K562 (cell line): ENCODE results near the gene PLXND1. TPM values are rescaled to one million over a fixed set of nuclear protein-coding genes. Genes with fewer than 3 reads are reported as not detected.
A peak's percentile ranks its signal among the peaks of the same experiment; 100 is the strongest.

ENCODE experiments used
- ATAC-seq: fragments of 200-7000 bp; cut with Tn5 transposase; 3 replicates; pipeline ENCODE4 v1.9.1; 2020; ENCODE audit warnings: moderate library complexity
- BruUV-seq: library from RNA; stranded (reverse); fragments of 400-500 nt; replicated peaks from 2 replicates; lab custom pipeline; 2021; lab: Mats Ljungman, UMichigan
- CTCF ChIA-PET: fragments of 300-600 bp; formaldehyde crosslinking; extraction: SDS; loops from one replicate; lab custom pipeline; 2021; ENCODE audit warnings: low intra/inter-chr PET ratio; lab: Yijun Ruan, JAX
- POLR2A ChIA-PET: fragments of 300-600, 350-650 bp; sonication (Branson Sonifier 250); formaldehyde crosslinking; extraction: SDS; loops from one replicate; lab custom pipeline; 2021; ENCODE audit warnings: antibody characterized with exemption, inconsistent platforms; lab: Yijun Ruan, JAX
- DNase-seq, 4 experiments: peaks; one replicate each; pipeline versions ENCODE4 v3.0.0 to v3.0.0-alpha.2; 2011 to 2018; ENCODE audit warnings: low spot score in 3 of 4, mixed read lengths in 3 of 4; ENCODE audit errors: extremely low read depth in 1 of 4
- FAIRE-seq: peaks from 2 replicates; lab custom pipeline; 2011; peaks lifted over from hg19 to GRCh38; lab: Jason Lieb, UNC
- H2AFZ ChIP-seq: 2 replicates; pipeline ENCODE4 v1.6.0; 2011; ENCODE audit warnings: low read depth, low read length, control low read depth, inconsistent platforms
- H3K27ac ChIP-seq: fragments of 200-600 bp; 3 replicates; pipeline ENCODE4 v1.8.0; 2011; ENCODE audit warnings: low read depth, mild to moderate bottlenecking, control low read depth, inconsistent platforms, low read length, moderate library complexity, mixed read lengths; ENCODE audit errors: extremely low read depth
- H3K27me3 ChIP-seq, 2 experiments: fragments of 300-600 bp in 1 of 2; 2 replicates in 1 of 2; 3 replicates in 1 of 2; pipeline versions ENCODE4 v1.6.0 to v1.8.0; 2011; ENCODE audit warnings: inconsistent platforms in 2 of 2, low read length in 2 of 2, mild to moderate bottlenecking in 1 of 2, mixed read lengths in 1 of 2, moderate library complexity in 1 of 2; ENCODE audit not compliant: control insufficient read depth in 2 of 2, insufficient read depth in 2 of 2
- H3K36me3 ChIP-seq: fragments of 300-600 bp; 3 replicates; pipeline ENCODE4 v1.8.0; 2011; ENCODE audit warnings: mild to moderate bottlenecking, low read length, inconsistent platforms; ENCODE audit not compliant: control insufficient read depth, insufficient read depth
- H3K4me1 ChIP-seq, 2 experiments: fragments of 200-600 bp in 1 of 2; replicated peaks in 1 of 2; 2 replicates in 1 of 2; 3 replicates in 1 of 2; pipeline versions ENCODE4 v1.5.1 to v1.8.0; 2011; ENCODE audit warnings: inconsistent platforms in 2 of 2, low read length in 2 of 2, mild to moderate bottlenecking in 1 of 2, mixed read lengths in 1 of 2, moderate library complexity in 1 of 2; ENCODE audit not compliant: control insufficient read depth in 2 of 2, insufficient read depth in 2 of 2
- H3K4me2 ChIP-seq: 2 replicates; pipeline ENCODE4 v1.6.1; 2011; ENCODE audit warnings: low read length, control low read depth, inconsistent platforms, mixed read lengths; ENCODE audit not compliant: insufficient read depth
- H3K4me3 ChIP-seq: fragments of 200-600 bp; sonication (generic), shearing (Covaris generic); 2 replicates; pipeline ENCODE4 v1.5.1; 2016; ENCODE audit warnings: control low read depth, inconsistent platforms
- H3K79me2 ChIP-seq: fragments of 200-600 bp; 3 replicates; pipeline ENCODE4 v1.8.0; 2011; ENCODE audit warnings: low read length, inconsistent platforms; ENCODE audit not compliant: control insufficient read depth, insufficient read depth
- H3K9ac ChIP-seq, 2 experiments: 2 replicates each; pipeline versions ENCODE4 v1.6.0 to v1.6.1; 2011; ENCODE audit warnings: low read depth in 2 of 2, low read length in 2 of 2, control low read depth in 1 of 2, inconsistent platforms in 1 of 2, mild to moderate bottlenecking in 1 of 2, mixed read lengths in 1 of 2; ENCODE audit not compliant: insufficient read depth in 1 of 2
- H3K9me1 ChIP-seq: one replicate; pipeline ENCODE4 v1.6.0; 2011; ENCODE audit warnings: inconsistent platforms, mild to moderate bottlenecking, low read length, moderate library complexity; ENCODE audit not compliant: control insufficient read depth, insufficient read depth
- H3K9me3 ChIP-seq: replicated peaks from 2 replicates; pipeline ENCODE4 v1.5.1; 2011; ENCODE audit warnings: low read depth, low read length, inconsistent platforms; ENCODE audit not compliant: control insufficient read depth, insufficient read depth
- H4K20me1 ChIP-seq: replicated peaks from 2 replicates; pipeline ENCODE4 v1.6.1; 2011; ENCODE audit warnings: low read length, inconsistent platforms, mixed read lengths; ENCODE audit not compliant: control insufficient read depth, insufficient read depth
- HEY1 ChIP-seq: fragments of 250-450 bp; sonication (Bioruptor Pico); IDR thresholded peaks from 2 replicates; pipeline ENCODE4 v1.5.0; 2020; ENCODE audit warnings: mild to moderate bottlenecking, moderate library complexity, borderline replicate concordance
- KHSRP ChIP-seq: fragments of 450-650 bp; IDR thresholded peaks from 2 replicates; pipeline ENCODE4 v1.6.1; 2017
- LEF1 ChIP-seq: fragments of 450-650 bp; IDR thresholded peaks from 2 replicates; pipeline ENCODE4 v1.6.1; 2016; ENCODE audit warnings: mild to moderate bottlenecking
- MBD1 ChIP-seq: fragments of 250-450 bp; sonication (Bioruptor Pico); IDR thresholded peaks from 2 replicates; pipeline ENCODE4 v1.8.0; 2022; ENCODE audit warnings: inconsistent platforms
- MIER1 ChIP-seq: fragments of 450-650 bp; IDR thresholded peaks from 2 replicates; pipeline ENCODE4 v1.6.1; 2016; ENCODE audit warnings: antibody characterized with exemption, mild to moderate bottlenecking, low read depth
- MTA3 ChIP-seq: fragments of 450-650 bp; formaldehyde crosslinking; IDR thresholded peaks from 2 replicates; pipeline ENCODE4 v1.6.1; 2017; ENCODE audit warnings: mild to moderate bottlenecking, borderline replicate concordance
- NR1H2 ChIP-seq: sonication (generic); formaldehyde crosslinking; IDR thresholded peaks from 2 replicates; pipeline ENCODE4 v1.4.0; 2020; ENCODE audit warnings: mild to moderate bottlenecking, missing genetic modification reagents
- PTTG1 ChIP-seq: fragments of 450-650 bp; IDR thresholded peaks from 2 replicates; pipeline ENCODE4 v1.6.1; 2016; ENCODE audit warnings: low read depth, mild to moderate bottlenecking, missing genetic modification characterization, missing compliant biosample characterization
- RUNX1 ChIP-seq: sonication (generic); IDR thresholded peaks from 2 replicates; pipeline ENCODE4 v1.6.1; 2016; ENCODE audit warnings: antibody characterized with exemption, low read depth
- WGBS: fragments of 100-300 bp; shearing (Covaris generic); methylation state at CpG from one replicate; pipeline ENCODE4 v1.1.6; 2016; ENCODE audit warnings: low coverage, mixed read lengths; ENCODE audit not compliant: insufficient coverage; ENCODE audit errors: missing lambda C conversion rate; 5-methylcytosine and 5-hydroxymethylcytosine counted together
- in situ Hi-C: fragments of 300-500 bp; cut with MboI; formaldehyde crosslinking; loops from 4 replicates; pipeline ENCODE4 v1.15.0; 2018; ENCODE audit warnings: inconsistent platforms, mixed read lengths
- intact Hi-C: fragments of 100-400 bp; cut with micrococcal nuclease; formaldehyde crosslinking; loops from 2 replicates; pipeline ENCODE4 v1.14.2; 2022
- polyA plus RNA-seq, 8 experiments: library from polyadenylated mRNA; depleted of rRNA in 4 of 8; stranded (reverse) in 5 of 8; unstranded in 3 of 8; fragments of >200 nt; fragmentation: Nextera tagmentation in 2 of 8; fragmentation: Illumina TruSeq in 1 of 8; extraction: Ambion mirVana in 2 of 8; extraction: Trizol in 1 of 8; gene quantifications; 2 replicates each; pipeline versions ENCODE4 v1.2.1 to v1.2.3, GENCODE V29; 2011 to 2014; ENCODE audit warnings: inconsistent platforms in 1 of 8, missing spikeins in 1 of 8
- total RNA-seq, 7 experiments: library from RNA; depleted of rRNA in 6 of 7; stranded (reverse); fragments of >200 nt in 6 of 7; fragmentation: Illumina TruSeq in 2 of 7; extraction: Trizol in 2 of 7; gene quantifications; 2 replicates each; pipeline versions ENCODE4 v1.2.1 to v1.2.3, GENCODE V29; 2011 to 2021; ENCODE audit warnings: low replicate concordance in 1 of 7

The PLXND1 gene
- total and polyA plus RNA-seq, 9 of the 15 experiments (the other 6 are each of a cell fraction or from before 2014, with no cell fraction given), result 0.34 to 28.8 (median 14.0) TPM

GRCh38 chr3:129614435-129614834 is 8.0 kb upstream of the PLXND1 start:
- no peaks in the 10 kb centered on the region for H3K79me2 ChIP-seq
- H3K9me1 ChIP-seq, result no peaks in the 10 kb centered on the region
- POLR2A ChIA-PET, result interaction anchor here (0.6 to 1.0 kb wide), 4 partner anchors 15 to 877 kb away, joined by 3 read pairs; no protein-coding TSS in a partner anchor
- in situ Hi-C loops (no loop called here), intact Hi-C loops (no loop called here)
- H3K9ac ChIP-seq, result peak overlapping the region in 1 of 2 experiments; percentile 78; a peak in 2 of 4 replicates
- DNase-seq, result no peak
- H3K36me3 ChIP-seq, result no peaks in the 10 kb centered on the region
- no peak for FAIRE-seq
- no peaks in the 10 kb centered on the region for H3K27me3 ChIP-seq
- TF ChIP-seq LEF1 (no peak), PTTG1 (tag) (no peak), MBD1 (no peak), NR1H2 (no peak), RUNX1 (no peak), MIER1 (no peak), KHSRP (no peak), MTA3 (no peak), HEY1 (no peak)
- no peak for ATAC-seq
- H3K9me3 ChIP-seq, result no peaks in the 10 kb centered on the region
- H3K4me2 ChIP-seq, result peak overlapping the region; percentile 14; the same call in 1 of the 2 replicates
- 0 out of 3 replicates have a peak overlapping the region, but pooled peaks have one; percentile 26 for H3K27ac ChIP-seq
- H4K20me1 ChIP-seq, result no peaks in the 10 kb centered on the region
- H2AFZ ChIP-seq, result peak overlapping the region; percentile 87
- 81% methylated on average over 3 of the region's 9 CpGs for WGBS
- H3K4me1 ChIP-seq, result peaks cover 16 to 54% of the 10 kb centered on the region in 2 experiments; a peak in 4 of 5 replicates
- CTCF ChIA-PET, result no interaction called here
- H3K4me3 ChIP-seq, result no peak overlapping the region
- BruUV-seq, result no TSS peak
